ENCODE measurements around the gene UNC13A. TPM values are rescaled to one million over a fixed set of nuclear protein-coding genes. Genes with fewer than 3 reads are reported as not detected.
A peak's percentile ranks its signal among the peaks of the same experiment; 100 is the strongest.

Gene UNC13A
- total RNA-seq, 1 experiment from 2014 or later: 29.0 TPM

GRCh38 chr19:17582613-17583012 lies 105.5 kb downstream of the UNC13A start:
- intact Hi-C loops (cut with micrococcal nuclease): no loop called here
- H3K36me3 ChIP-seq (ENCODE audit: control insufficient read depth in 1 of 2, insufficient read depth in 2 of 2, low read length in 2 of 2): peaks cover 19 to 35% of the 10 kb centered on the region in 2 experiments; a peak in 3 of 4 replicates
- H3K9me3 ChIP-seq (ENCODE audit: control insufficient read depth in 1 of 2, insufficient read depth in 1 of 2, low read depth in 1 of 2, low read length in 2 of 2): no peaks in the 10 kb centered on the region
- peaks cover 4% of the 10 kb centered on the region; the same call in 1 of the 2 replicates for H4K20me1 ChIP-seq (ENCODE audit: insufficient read depth)
- POLR2A ChIA-PET: no interaction called here
- H3K9me2 ChIP-seq (ENCODE audit: insufficient read depth): no peaks in the 10 kb centered on the region
- no peak overlapping the region for H3K27ac ChIP-seq (ENCODE audit: low read depth, low read length)
- no peak overlapping the region for H3K9ac ChIP-seq (ENCODE audit: low read length)
- no peak overlapping the region for H3K4me2 ChIP-seq (ENCODE audit: low read length)
- H3K79me2 ChIP-seq (ENCODE audit: insufficient read depth, low read length): peaks cover 2% of the 10 kb centered on the region; the same call in 1 of the 2 replicates
- H3K4me3 ChIP-seq (replicated peaks in 1 of 2; ENCODE audit: low read depth in 1 of 2, low read length in 2 of 2): no peak overlapping the region
- H2AFZ ChIP-seq (ENCODE audit: low read depth, low read length, poor library complexity, severe bottlenecking): no peak overlapping the region
- BruUV-seq (replicated peaks): TSS peak; percentile 63
- no peaks in the 10 kb centered on the region for H3K27me3 ChIP-seq (ENCODE audit: insufficient read depth, low read length)
- no peak for ATAC-seq
- RAD21 ChIA-PET (ENCODE audit: low non-redundant PET in 1 of 2, low total read pairs in 2 of 2, uncharacterized antibody in 2 of 2, unreplicated experiment in 2 of 2): no interaction called here
- H3K4me1 ChIP-seq (ENCODE audit: control insufficient read depth in 1 of 2, insufficient read depth in 2 of 2, low read length in 2 of 2): peaks cover 12 to 18% of the 10 kb centered on the region in 2 experiments; a peak in 3 of 4 replicates
- CTCF ChIA-PET: interaction anchor here (1.5 to 1.8 kb wide), 2 partner anchors 9 to 23 kb away, joined by 3 to 4 read pairs; no protein-coding TSS in a partner anchor
- no peak for DNase-seq (ENCODE audit: low read depth, low spot score)
- TF ChIP-seq RAD21 (IDR thresholded peaks at IDR 0.05; ENCODE audit: low read depth) (no peak), ZBTB33 (IDR thresholded peaks at IDR 0.05; ENCODE audit: extremely low read depth, insufficient replicate concordance, low read length) (no peak), CTCF (IDR thresholded peaks at IDR 0.05 in 2 of 3, conservative IDR thresholded peaks at IDR 0.05 in 1 of 3; ENCODE audit: borderline replicate concordance in 1 of 3, insufficient read depth in 1 of 3, low read depth in 2 of 3, low read length in 2 of 3) (0 out of 6 replicates have a peak, but pooled peaks of 2 of the 3 experiments have one; percentile 15), POLR2A (IDR thresholded peaks at IDR 0.05; ENCODE audit: borderline replicate concordance, extremely low read depth, insufficient read depth, insufficient read length) (no peak), FOSL1 (IDR thresholded peaks at IDR 0.05; ENCODE audit: low read depth) (no peak)

All from HCT116 (cell line).